Neural cell (in vitro differentiated cells): ENCODE data around the gene IGFBP4.

Source experiments
- EP300 ChIP-seq: fragments of 450-650 bp; conservative IDR thresholded peaks from 2 replicates; pipeline ENCODE4 v1.6.1; 2014; ENCODE audit warnings: antibody characterized with exemption, mild to moderate bottlenecking, moderate library complexity; ENCODE audit not compliant: poor library complexity, severe bottlenecking
- EZH2 ChIP-seq: fragments of 200-600, 300-800 bp; shearing (Covaris generic), sonication (generic); IDR thresholded peaks from 2 replicates; pipeline ENCODE4 v1.6.1; 2014; ENCODE audit warnings: antibody characterized with exemption, low read length, borderline replicate concordance, mild to moderate bottlenecking; ENCODE audit not compliant: insufficient read depth, poor library complexity, severe bottlenecking
- POLR2AphosphoS5 ChIP-seq: IDR thresholded peaks from 2 replicates; pipeline ENCODE4 v1.6.1; 2012
- RAD21 ChIP-seq: fragments of 450-650 bp; conservative IDR thresholded peaks from 2 replicates; pipeline ENCODE4 v1.6.1; 2014; ENCODE audit warnings: antibody characterized with exemption, mild to moderate bottlenecking, moderate library complexity
- SMC3 ChIP-seq: fragments of 450-650 bp; conservative IDR thresholded peaks from 2 replicates; pipeline ENCODE4 v1.6.1; 2014; ENCODE audit warnings: antibody characterized with exemption, mild to moderate bottlenecking, moderate library complexity; ENCODE audit not compliant: poor library complexity
- TAF1 ChIP-seq: IDR thresholded peaks from 2 replicates; pipeline ENCODE4 v1.6.1; 2012; ENCODE audit warnings: low read depth
- TF ChIP-seq, protein P1 (sequence below): IDR thresholded peaks from 2 replicates; pipeline ENCODE4 v1.6.1; 2012; ENCODE audit warnings: borderline replicate concordance
- TF ChIP-seq, protein P2 (sequence below): fragments of 450-650 bp; IDR thresholded peaks from 2 replicates; pipeline ENCODE4 v1.5.1; 2014; ENCODE audit warnings: antibody characterized with exemption, mild to moderate bottlenecking, moderate library complexity; ENCODE audit not compliant: poor library complexity, severe bottlenecking

DNA sequence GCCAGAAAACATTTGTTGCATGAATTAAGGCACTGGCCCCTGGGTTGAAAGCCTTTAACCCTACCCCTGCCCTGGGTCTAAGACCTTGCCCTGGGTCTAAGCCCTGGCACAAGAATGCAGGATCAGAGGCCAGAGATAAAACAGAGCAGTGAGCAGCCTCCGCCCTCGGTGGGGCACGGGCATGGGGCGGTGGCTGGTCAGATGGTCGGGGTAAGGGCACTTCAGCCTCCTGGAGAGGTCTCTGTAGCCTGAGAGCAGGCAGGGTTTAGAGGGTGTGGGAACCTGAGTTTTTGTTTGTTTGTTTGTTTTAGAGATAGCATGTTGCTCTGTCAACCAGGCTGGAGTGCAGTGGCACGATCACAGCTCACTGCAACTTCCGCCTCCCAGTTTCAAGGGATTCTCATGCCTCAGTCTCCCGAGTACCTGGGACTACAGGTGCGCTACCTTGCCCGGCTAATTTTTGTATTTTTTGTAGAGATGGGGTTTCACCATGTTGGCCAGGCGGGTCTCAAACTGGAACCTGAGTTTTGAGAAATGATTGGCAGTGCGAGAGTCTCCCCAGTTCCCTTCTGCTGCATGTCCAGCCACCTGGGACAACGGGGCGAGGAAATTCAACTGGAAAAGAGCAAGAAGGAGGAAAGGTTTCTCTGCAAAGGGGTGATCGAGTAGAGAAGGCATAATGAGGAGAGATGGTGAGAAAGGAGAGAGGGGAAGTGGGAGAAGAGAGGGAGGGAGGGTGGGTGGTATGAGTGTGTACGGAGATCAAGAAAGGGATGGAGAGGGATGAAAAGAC, 30.5 kb downstream of the IGFBP4 start:
- TF ChIP-seq EP300 (no peak), POLR2AphosphoS5 (no peak), EZH2 (no peak), RAD21 (no peak), SMC3 (no peak), TAF1 (no peak)
- TF ChIP-seq, protein P1, sequence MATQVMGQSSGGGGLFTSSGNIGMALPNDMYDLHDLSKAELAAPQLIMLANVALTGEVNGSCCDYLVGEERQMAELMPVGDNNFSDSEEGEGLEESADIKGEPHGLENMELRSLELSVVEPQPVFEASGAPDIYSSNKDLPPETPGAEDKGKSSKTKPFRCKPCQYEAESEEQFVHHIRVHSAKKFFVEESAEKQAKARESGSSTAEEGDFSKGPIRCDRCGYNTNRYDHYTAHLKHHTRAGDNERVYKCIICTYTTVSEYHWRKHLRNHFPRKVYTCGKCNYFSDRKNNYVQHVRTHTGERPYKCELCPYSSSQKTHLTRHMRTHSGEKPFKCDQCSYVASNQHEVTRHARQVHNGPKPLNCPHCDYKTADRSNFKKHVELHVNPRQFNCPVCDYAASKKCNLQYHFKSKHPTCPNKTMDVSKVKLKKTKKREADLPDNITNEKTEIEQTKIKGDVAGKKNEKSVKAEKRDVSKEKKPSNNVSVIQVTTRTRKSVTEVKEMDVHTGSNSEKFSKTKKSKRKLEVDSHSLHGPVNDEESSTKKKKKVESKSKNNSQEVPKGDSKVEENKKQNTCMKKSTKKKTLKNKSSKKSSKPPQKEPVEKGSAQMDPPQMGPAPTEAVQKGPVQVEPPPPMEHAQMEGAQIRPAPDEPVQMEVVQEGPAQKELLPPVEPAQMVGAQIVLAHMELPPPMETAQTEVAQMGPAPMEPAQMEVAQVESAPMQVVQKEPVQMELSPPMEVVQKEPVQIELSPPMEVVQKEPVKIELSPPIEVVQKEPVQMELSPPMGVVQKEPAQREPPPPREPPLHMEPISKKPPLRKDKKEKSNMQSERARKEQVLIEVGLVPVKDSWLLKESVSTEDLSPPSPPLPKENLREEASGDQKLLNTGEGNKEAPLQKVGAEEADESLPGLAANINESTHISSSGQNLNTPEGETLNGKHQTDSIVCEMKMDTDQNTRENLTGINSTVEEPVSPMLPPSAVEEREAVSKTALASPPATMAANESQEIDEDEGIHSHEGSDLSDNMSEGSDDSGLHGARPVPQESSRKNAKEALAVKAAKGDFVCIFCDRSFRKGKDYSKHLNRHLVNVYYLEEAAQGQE: no peak
- TF ChIP-seq, protein P2, sequence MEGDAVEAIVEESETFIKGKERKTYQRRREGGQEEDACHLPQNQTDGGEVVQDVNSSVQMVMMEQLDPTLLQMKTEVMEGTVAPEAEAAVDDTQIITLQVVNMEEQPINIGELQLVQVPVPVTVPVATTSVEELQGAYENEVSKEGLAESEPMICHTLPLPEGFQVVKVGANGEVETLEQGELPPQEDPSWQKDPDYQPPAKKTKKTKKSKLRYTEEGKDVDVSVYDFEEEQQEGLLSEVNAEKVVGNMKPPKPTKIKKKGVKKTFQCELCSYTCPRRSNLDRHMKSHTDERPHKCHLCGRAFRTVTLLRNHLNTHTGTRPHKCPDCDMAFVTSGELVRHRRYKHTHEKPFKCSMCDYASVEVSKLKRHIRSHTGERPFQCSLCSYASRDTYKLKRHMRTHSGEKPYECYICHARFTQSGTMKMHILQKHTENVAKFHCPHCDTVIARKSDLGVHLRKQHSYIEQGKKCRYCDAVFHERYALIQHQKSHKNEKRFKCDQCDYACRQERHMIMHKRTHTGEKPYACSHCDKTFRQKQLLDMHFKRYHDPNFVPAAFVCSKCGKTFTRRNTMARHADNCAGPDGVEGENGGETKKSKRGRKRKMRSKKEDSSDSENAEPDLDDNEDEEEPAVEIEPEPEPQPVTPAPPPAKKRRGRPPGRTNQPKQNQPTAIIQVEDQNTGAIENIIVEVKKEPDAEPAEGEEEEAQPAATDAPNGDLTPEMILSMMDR: no peak
